Lung (tissue), 12 donors: ENCODE data around the gene TBC1D8. TPM values are rescaled to one million over a fixed set of nuclear protein-coding genes. Genes with fewer than 3 reads are reported as not detected.

Experiments used
- ATAC-seq: fragments of 200-7000 bp; cut with Tn5 transposase; one replicate; pipeline ENCODE4 v1.9.1; 2020; ENCODE audit warnings: moderate number of reproducible peaks; ENCODE audit not compliant: insufficient read depth, low FRiP score
- DNase-seq, 3 donors: peaks; one replicate each; pipeline ENCODE4 v3.0.0-alpha.2; 2013 to 2017
- H3K27ac ChIP-seq, 2 donors: one replicate each; pipeline ENCODE4 v1.5.1; 2013; ENCODE audit warnings: mild to moderate bottlenecking in 2 of 2, moderate library complexity in 2 of 2, control low read depth in 1 of 2, inconsistent platforms in 1 of 2, low read depth in 1 of 2, low read length in 1 of 2
- H3K27me3 ChIP-seq, 3 donors: one replicate each; pipeline ENCODE4 v1.5.1; 2013; ENCODE audit warnings: low read length in 2 of 3; ENCODE audit not compliant: control insufficient read depth in 3 of 3, insufficient read depth in 3 of 3
- H3K36me3 ChIP-seq, 4 donors: one replicate each; pipeline ENCODE4 v1.5.1; 2013; ENCODE audit warnings: low read length in 4 of 4, mild to moderate bottlenecking in 1 of 4, moderate library complexity in 1 of 4; ENCODE audit not compliant: control insufficient read depth in 4 of 4, insufficient read depth in 4 of 4
- H3K4me1 ChIP-seq, 5 donors: one replicate each; pipeline ENCODE4 v1.5.1; 2013; ENCODE audit warnings: low read length in 5 of 5, mild to moderate bottlenecking in 2 of 5, moderate library complexity in 1 of 5; ENCODE audit not compliant: control insufficient read depth in 5 of 5, insufficient read depth in 5 of 5
- H3K4me3 ChIP-seq: one replicate; pipeline ENCODE4 v1.5.1; 2013; ENCODE audit warnings: mild to moderate bottlenecking, control low read depth, moderate library complexity
- H3K9ac ChIP-seq, 2 donors: one replicate each; pipeline ENCODE4 v1.5.1; 2013; ENCODE audit warnings: low read length in 2 of 2, control low read depth in 1 of 2; ENCODE audit not compliant: insufficient read depth in 1 of 2
- H3K9me3 ChIP-seq, 4 donors: one replicate each; pipeline ENCODE4 v1.5.1; 2013; ENCODE audit warnings: low read length in 3 of 4, mild to moderate bottlenecking in 1 of 4, moderate library complexity in 1 of 4; ENCODE audit not compliant: control insufficient read depth in 4 of 4, insufficient read depth in 3 of 4
- CTCF ChIP-seq: IDR thresholded peaks from 2 replicates; pipeline ENCODE4 v1.5.1; 2012; ENCODE audit warnings: mild to moderate bottlenecking; ENCODE audit errors: control extremely low read depth, extremely low read depth
- WGBS, 2 donors: extraction: QIAGEN DNeasy Blood & Tissue Kit; methylation state at CpG; one replicate each; pipeline ENCODE4 v1.1.7; 2013; 5-methylcytosine and 5-hydroxymethylcytosine counted together
- polyA plus RNA-seq, 2 donors: library from polyadenylated mRNA; stranded (reverse); fragments of 200-250 nt; gene quantifications; one replicate each; pipeline ENCODE4 v1.2.1, GENCODE V29; 2013
- total RNA-seq, 2 donors: library from RNA; depleted of rRNA in 1 of 2; stranded (reverse); fragments of >200 nt in 1 of 2; gene quantifications; one replicate each; pipeline ENCODE4 v1.2.1, GENCODE V29; 2014 to 2021
- donor health status: control.
- donor health status: control.
- donor health status: Bipolar disorder and iron deficiency.
- donor health status: healthy.
- donor health status: DM: yes; HTN: yes; CAD: no.

TBC1D8 gene
- total and polyA plus RNA-seq, 4 donors = 15.8 to 40.7 (median 29.7) TPM

DNA sequence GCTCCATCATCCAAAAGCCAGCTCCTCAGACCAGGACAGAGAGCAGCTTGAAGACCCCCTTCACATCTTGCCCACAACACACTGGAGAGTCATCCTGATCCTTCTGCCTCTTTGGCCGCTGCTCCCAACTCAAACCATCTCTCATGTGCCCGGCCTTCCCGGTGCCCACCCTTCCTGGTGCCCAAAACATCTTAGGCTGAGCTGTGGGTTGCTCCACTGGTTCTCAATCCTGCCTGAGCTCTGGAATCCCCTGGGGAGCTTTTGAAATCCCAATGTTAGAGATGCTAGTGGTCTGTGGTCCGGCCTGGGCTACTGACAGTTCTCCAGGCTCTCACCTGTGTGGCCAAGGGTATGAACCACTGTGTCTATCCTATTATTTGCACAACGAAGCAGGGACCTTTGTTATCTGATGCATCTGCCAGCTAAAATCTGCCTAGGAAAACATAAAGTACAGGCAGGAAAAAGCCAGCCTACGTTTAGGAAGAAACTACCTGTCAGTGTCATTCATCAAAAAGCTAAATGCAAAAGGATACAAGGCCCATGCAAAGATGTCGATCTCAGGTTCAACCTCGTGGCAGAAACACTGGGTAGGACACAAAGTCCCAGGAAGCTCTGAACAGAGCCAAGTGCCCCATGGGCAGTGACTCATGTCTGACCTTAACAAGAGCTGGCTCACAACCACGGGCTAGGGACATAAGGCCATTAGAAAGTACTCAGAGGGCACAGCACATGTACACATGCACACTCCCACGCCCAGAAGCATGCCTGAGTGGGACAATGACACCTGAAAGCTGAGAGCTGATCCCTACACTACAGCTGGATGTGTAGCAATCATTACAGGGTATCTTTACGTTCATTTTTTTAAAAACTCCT, 30.8 kb downstream of the TBC1D8 start:
- 60 to 77% methylated on average over 11 of the region's 11 CpGs for WGBS, 2 donors
- Histone ChIP-seq H3K36me3 (no peaks in the 10 kb centered on the region), H3K27ac (peak overlapping the region; percentile 86 to 95), H3K9me3 (no peaks in the 10 kb centered on the region), H3K9ac (no peak overlapping the region), H3K4me3 (no peak overlapping the region), H3K4me1 (peaks cover 0 to 50% (median 8%) of the 10 kb centered on the region in 5 donors), H3K27me3 (no peaks in the 10 kb centered on the region)
- ATAC-seq = peak; percentile 80
- TF ChIP-seq CTCF = no peak
- DNase-seq = no peak

DNA sequence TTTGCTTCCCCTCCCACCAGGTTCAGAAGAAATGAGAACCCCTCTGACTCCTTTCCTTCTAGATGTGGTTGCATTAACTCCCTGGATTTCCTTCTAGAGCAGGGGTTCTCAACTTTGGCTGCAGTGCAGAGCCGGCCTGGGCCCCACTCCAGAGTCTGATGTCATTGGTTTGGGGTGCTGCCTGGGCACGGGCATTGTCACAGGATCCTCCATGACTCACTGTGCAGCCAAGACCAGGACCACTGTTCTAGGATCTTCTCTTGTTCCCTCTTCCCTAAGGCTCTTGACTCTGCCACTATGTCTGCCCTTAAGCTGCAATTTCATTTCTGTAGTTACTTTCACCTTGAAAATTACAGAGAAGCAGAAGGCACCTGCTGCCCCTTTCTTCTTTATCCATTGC, 31.8 kb downstream of the TBC1D8 start:
- ATAC-seq (no peak), DNase-seq (no peak)
- Histone ChIP-seq H3K4me3 (no peak overlapping the region), H3K4me1 (peaks cover 0 to 48% (median 12%) of the 10 kb centered on the region in 5 donors), H3K9ac (no peak overlapping the region), H3K36me3 (no peaks in the 10 kb centered on the region), H3K27ac (peak overlapping the region; percentile 37 to 95), H3K27me3 (no peaks in the 10 kb centered on the region), H3K9me3 (no peaks in the 10 kb centered on the region)
- WGBS, 2 donors = 39 to 59% methylated on average over 2 of the region's 2 CpGs
- TF ChIP-seq CTCF = no peak

DNA sequence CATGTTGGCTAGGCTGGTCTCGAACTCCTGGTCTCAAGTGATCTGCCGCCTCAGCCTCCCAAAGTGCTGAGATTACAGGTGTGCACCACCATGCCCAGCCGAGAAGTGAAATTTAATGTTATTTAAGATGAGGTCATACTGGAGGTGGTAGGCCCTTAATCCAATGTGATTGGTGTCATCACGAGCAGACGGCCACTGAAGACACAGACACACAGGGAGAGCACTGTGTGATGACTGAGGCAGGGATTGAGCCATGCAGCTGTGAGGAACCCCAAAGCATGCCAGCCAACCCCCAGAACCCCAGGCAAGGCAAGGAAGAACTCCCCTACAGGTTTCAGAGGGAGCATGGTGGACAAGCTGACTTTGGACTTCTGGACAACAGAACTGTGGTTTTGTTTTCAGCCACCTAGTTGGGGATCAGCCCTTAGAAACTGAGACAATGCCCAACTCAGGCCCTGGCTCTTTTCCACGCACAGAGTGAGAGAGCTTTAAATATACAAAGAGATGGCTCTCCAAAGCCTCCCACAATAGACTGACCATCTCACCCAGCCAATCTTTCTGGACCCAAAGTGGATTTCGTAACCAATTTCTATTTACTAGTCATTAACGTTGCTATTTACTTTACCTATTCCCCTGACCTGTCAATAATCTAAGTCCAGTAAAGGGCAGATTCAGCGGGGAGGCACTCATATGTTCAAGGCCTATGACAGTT, 34.2 kb downstream of the TBC1D8 start:
- WGBS, 2 donors = 82 to 90% methylated on average over 9 of the region's 9 CpGs
- ATAC-seq (no peak), DNase-seq (no peak)
- Histone ChIP-seq H3K9ac (no peak overlapping the region), H3K9me3 (no peaks in the 10 kb centered on the region), H3K4me3 (no peak overlapping the region), H3K36me3 (no peaks in the 10 kb centered on the region), H3K4me1 (peaks cover 0 to 39% (median 25%) of the 10 kb centered on the region in 5 donors), H3K27ac (peak overlapping the region; percentile 71 to 72), H3K27me3 (no peaks in the 10 kb centered on the region)
- TF ChIP-seq CTCF = no peak
